GM10266 (cell line): ENCODE results near the gene KIF16B.

ENCODE experiments used
- DNase-seq: peaks from one replicate; pipeline ENCODE4 v3.0.0; 2012; ENCODE audit errors: extremely low spot score
- CTCF ChIP-seq: IDR thresholded peaks from 2 replicates; pipeline ENCODE4 v1.5.1; 2012; ENCODE audit warnings: mild to moderate bottlenecking, low read depth; ENCODE audit not compliant: control insufficient read depth, insufficient read depth; ENCODE audit errors: missing control alignments

The KIF16B gene

GRCh38 chr20:16351415-16351814, 221.8 kb downstream of the KIF16B start:
- DNase-seq = no peak

GRCh38 chr20:16350465-16350864, 222.8 kb downstream of the KIF16B start:
- no peak for DNase-seq
- TF ChIP-seq CTCF = no peak

More at GRCh38 chr20:16351415-16351814, 221.8 kb downstream of the KIF16B start:
- no peak for TF ChIP-seq CTCF

GRCh38 chr20:16349523-16350260, 223.6 kb downstream of the KIF16B start:
- TF ChIP-seq CTCF = no peak
- DNase-seq = no peak

GRCh38 chr20:16346956-16347355, 226.3 kb downstream of the KIF16B start:
- no peak for DNase-seq
- no peak for TF ChIP-seq CTCF

GRCh38 chr20:16337707-16338106, 235.5 kb downstream of the KIF16B start:
- no peak for DNase-seq
- TF ChIP-seq CTCF = no peak

DNA sequence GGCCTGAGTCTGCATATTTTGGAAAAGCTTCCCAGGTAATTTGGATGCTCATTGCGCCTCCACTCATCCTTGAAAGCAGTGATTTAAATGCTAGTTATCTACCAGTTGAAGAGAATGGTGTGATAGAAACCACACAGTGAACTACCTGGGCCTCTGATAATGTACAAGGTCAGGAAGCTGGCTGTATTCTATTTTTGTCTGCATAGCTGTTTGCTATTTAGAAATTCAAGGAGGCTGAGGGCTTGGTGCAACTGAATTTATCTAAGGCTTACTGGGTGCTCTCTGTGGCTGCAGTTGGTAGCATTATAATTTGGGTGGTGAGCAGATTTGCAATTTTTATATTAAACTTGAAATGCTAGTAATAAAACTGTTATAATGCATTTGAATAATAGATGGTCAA, 245.6 kb downstream of the KIF16B start:
- DNase-seq = no peak
- no peak for TF ChIP-seq CTCF

GRCh38 chr20:16321291-16321690, 252.0 kb downstream of the KIF16B start:
- no peak for DNase-seq
- TF ChIP-seq CTCF = no peak
